Measurements from ENCODE around the gene DAB1.
A peak's percentile ranks its signal among the peaks of the same experiment; 100 is the strongest.

GRCh38 chr1:57424231-57425027 is 569 bp upstream of the DAB1 start:
- TF ChIP-seq CTCF (IDR thresholded peaks at IDR 0.05) (peak in 3 of 6 experiments; percentile 30 to 34 (median 33)), POLR2A (IDR thresholded peaks at IDR 0.05) (no peak)
